Activated CD8-positive, alpha-beta memory T cell treated with anti-CD3 and anti-CD28 coated beads, Interleukin-2, amount 10 ng/mL, durations not matched to agents 7 days and 5 days (primary cell): ENCODE data around the gene OR10G2. TPM values are rescaled to one million over a fixed set of nuclear protein-coding genes. Genes with fewer than 3 reads are reported as not detected.
A peak's percentile ranks its signal among the peaks of the same experiment; 100 is the strongest.
"Not testable (repeated sequence)": the region's sequence is repeated elsewhere in the genome, so short reads cannot be mapped to it uniquely, and the experiment has no call there.

Source experiments
- ATAC-seq: fragments of 150-1000 bp; cut with Tn5 transposase; one replicate; pipeline ENCODE4 v1.10.0; 2021; ENCODE audit warnings: moderate library complexity
- CTCF ChIA-PET: fragments of 350-600 bp; sonication (Branson Sonifier 250); formaldehyde crosslinking; loops from one replicate; lab custom pipeline; 2021; ENCODE audit warnings: antibody characterized with exemption; lab: Charles Lee
- DNase-seq: peaks from one replicate; pipeline ENCODE4 v3.0.0-alpha.2; 2020
- H3K27ac Mint-ChIP-seq: one replicate; pipeline ENCODE4 v1.8.0; 2021; ENCODE audit warnings: mild to moderate bottlenecking, mixed read lengths
- H3K27me3 Mint-ChIP-seq: one replicate; pipeline ENCODE4 v1.8.0; 2021; ENCODE audit warnings: mixed read lengths
- H3K36me3 Mint-ChIP-seq: one replicate; pipeline ENCODE4 v1.8.0; 2021; ENCODE audit warnings: mild to moderate bottlenecking, mixed read lengths
- H3K4me1 Mint-ChIP-seq: one replicate; pipeline ENCODE4 v1.8.0; 2021; ENCODE audit warnings: mixed read lengths
- H3K4me3 Mint-ChIP-seq: one replicate; pipeline ENCODE4 v1.8.0; 2021; ENCODE audit warnings: mild to moderate bottlenecking, moderate library complexity, mixed read lengths
- H3K9me3 Mint-ChIP-seq: one replicate; pipeline ENCODE4 v1.8.0; 2022; ENCODE audit warnings: low read depth, mixed read lengths
- total RNA-seq, 2 experiments: library from RNA; stranded (reverse); gene quantifications; one replicate each; pipeline ENCODE4 v1.2.3, GENCODE V29; 2021

Gene OR10G2
- total RNA-seq, 2 experiments from 2014 or later = not detected

- H3K27ac Mint-ChIP-seq = peak overlapping the region; percentile 79
- H3K36me3 Mint-ChIP-seq = peaks cover 3% of the 10 kb centered on the region
- CTCF ChIA-PET = no interaction called here
- peaks cover 7% of the 10 kb centered on the region for H3K4me1 Mint-ChIP-seq
- DNase-seq (no peak), ATAC-seq (no peak)
- no peaks in the 10 kb centered on the region for H3K9me3 Mint-ChIP-seq
- peaks cover 16% of the 10 kb centered on the region for H3K27me3 Mint-ChIP-seq
- H3K4me3 Mint-ChIP-seq = peak overlapping the region; percentile 71
These were observed 8.7 kb upstream of the OR10G2 start for GRCh38 chr14:21643407-21643806.

- H3K4me1 Mint-ChIP-seq = peaks cover 9% of the 10 kb centered on the region
- DNase-seq (no peak), ATAC-seq (peak; percentile 34)
- no peaks in the 10 kb centered on the region for H3K9me3 Mint-ChIP-seq
- CTCF ChIA-PET = interaction anchor here (1.0 to 2.0 kb wide), 2 partner anchors 867 to 872 kb away, joined by 3 to 6 read pairs; no protein-coding TSS in a partner anchor
- peak overlapping the region; percentile 71 for H3K4me3 Mint-ChIP-seq
- peaks cover 14% of the 10 kb centered on the region for H3K27me3 Mint-ChIP-seq
- peaks cover 3% of the 10 kb centered on the region for H3K36me3 Mint-ChIP-seq
- peak overlapping the region; percentile 79 for H3K27ac Mint-ChIP-seq
These were observed 7.9 kb upstream of the OR10G2 start for GRCh38 chr14:21642683-21643082.

- Mint-ChIP-seq H3K4me1 (no peaks in the 10 kb centered on the region), H3K9me3 (peaks cover 2% of the 10 kb centered on the region), H3K36me3 (peaks cover 2% of the 10 kb centered on the region), H3K4me3 (no peak overlapping the region), H3K27ac (no peak overlapping the region), H3K27me3 (peaks cover 16% of the 10 kb centered on the region)
- ATAC-seq (no peak), DNase-seq (no peak)
- CTCF ChIA-PET = no interaction called here
These were observed 3.7 kb downstream of the OR10G2 start for GRCh38 chr14:21631084-21631483.

- H3K4me3 Mint-ChIP-seq, H3K4me1 Mint-ChIP-seq, H3K27ac Mint-ChIP-seq, H3K9me3 Mint-ChIP-seq, H3K36me3 Mint-ChIP-seq, ATAC-seq, DNase-seq, CTCF ChIA-PET: not testable (repeated sequence)
- H3K27me3 Mint-ChIP-seq = peaks cover 12% of the 10 kb centered on the region
These were observed 4.2 kb downstream of the OR10G2 start for GRCh38 chr14:21630503-21630902.

GRCh38 chr14:21626491-21627230, 8.1 kb downstream of the OR10G2 start:
- Mint-ChIP-seq H3K36me3 (peaks cover 2% of the 10 kb centered on the region), H3K4me3 (no peak overlapping the region), H3K27ac (no peak overlapping the region), H3K4me1 (no peaks in the 10 kb centered on the region), H3K27me3 (peaks cover 22% of the 10 kb centered on the region), H3K9me3 (peaks cover 2% of the 10 kb centered on the region)
- no peak for ATAC-seq
- no peak for DNase-seq
- CTCF ChIA-PET = no interaction called here

- no peaks in the 10 kb centered on the region for H3K36me3 Mint-ChIP-seq
- DNase-seq (no peak), ATAC-seq (no peak)
- H3K4me1 Mint-ChIP-seq = peaks cover 2% of the 10 kb centered on the region
- no peak overlapping the region for H3K4me3 Mint-ChIP-seq
- H3K9me3 Mint-ChIP-seq = no peaks in the 10 kb centered on the region
- CTCF ChIA-PET = interaction anchor here (0.9 kb wide), 1 partner anchor 1279 kb away, joined by 4 read pairs; no protein-coding TSS in a partner anchor
- H3K27me3 Mint-ChIP-seq = peaks cover 19% of the 10 kb centered on the region
- H3K27ac Mint-ChIP-seq = no peak overlapping the region
These were observed 17.1 kb downstream of the OR10G2 start for GRCh38 chr14:21617614-21618013.

GRCh38 chr14:21614240-21614639, 20.5 kb downstream of the OR10G2 start:
- no peak for ATAC-seq
- H3K4me1 Mint-ChIP-seq = peaks cover 3% of the 10 kb centered on the region
- no peak overlapping the region for H3K4me3 Mint-ChIP-seq
- CTCF ChIA-PET = interaction anchor here (0.7 kb wide), 1 partner anchor 1384 kb away, joined by 3 read pairs; no protein-coding TSS in a partner anchor
- no peak for DNase-seq
- H3K36me3 Mint-ChIP-seq = no peaks in the 10 kb centered on the region
- peaks cover 21% of the 10 kb centered on the region for H3K27me3 Mint-ChIP-seq
- no peaks in the 10 kb centered on the region for H3K9me3 Mint-ChIP-seq
- no peak overlapping the region for H3K27ac Mint-ChIP-seq

- no peak for ATAC-seq
- CTCF ChIA-PET = no interaction called here
- Mint-ChIP-seq H3K4me1 (peaks cover 3% of the 10 kb centered on the region), H3K9me3 (no peaks in the 10 kb centered on the region), H3K27me3 (peaks cover 24% of the 10 kb centered on the region), H3K36me3 (no peaks in the 10 kb centered on the region), H3K27ac (no peak overlapping the region), H3K4me3 (no peak overlapping the region)
- no peak for DNase-seq
These were observed 22.4 kb downstream of the OR10G2 start for GRCh38 chr14:21612324-21612723.

GRCh38 chr14:21602181-21602580, 32.6 kb downstream of the OR10G2 start:
- peaks cover 11% of the 10 kb centered on the region for H3K27me3 Mint-ChIP-seq
- DNase-seq, H3K27ac Mint-ChIP-seq, CTCF ChIA-PET, H3K9me3 Mint-ChIP-seq, H3K36me3 Mint-ChIP-seq, ATAC-seq, H3K4me1 Mint-ChIP-seq, H3K4me3 Mint-ChIP-seq: not testable (repeated sequence)

GRCh38 chr14:21589317-21589716, 45.4 kb downstream of the OR10G2 start:
- peaks cover 28% of the 10 kb centered on the region for H3K27me3 Mint-ChIP-seq
- no peak for ATAC-seq
- no peak overlapping the region for H3K4me3 Mint-ChIP-seq
- peaks cover 9% of the 10 kb centered on the region for H3K36me3 Mint-ChIP-seq
- H3K9me3 Mint-ChIP-seq = peaks cover 12% of the 10 kb centered on the region
- peaks cover 2% of the 10 kb centered on the region for H3K4me1 Mint-ChIP-seq
- CTCF ChIA-PET = no interaction called here
- DNase-seq = no peak
- no peak overlapping the region for H3K27ac Mint-ChIP-seq

Other genes starting within 250 kb of the OR10G2 start
- 100 to 1,000 TPM; 130 to 138 TPM for gene CHD8, start 178.8 kb downstream of the OR10G2 start, total RNA-seq
- gene RAB2B, start 158.0 kb downstream of the OR10G2 start, total RNA-seq = 10 to 100 TPM; 26.1 to 28.2 TPM
- 10 to 100 TPM; 72.7 to 87.1 TPM for gene TOX4, start 157.7 kb downstream of the OR10G2 start, total RNA-seq
- 10 to 100 TPM; 93.5 to 94.1 TPM for gene METTL3, start 123.6 kb downstream of the OR10G2 start, total RNA-seq
- 1 to 10 TPM; 1.3 to 1.5 TPM for gene SALL2, start 108.6 kb downstream of the OR10G2 start, total RNA-seq
- gene OR10G3, start 54.9 kb downstream of the OR10G2 start, total RNA-seq = not detected
- gene OR4E2, start 18.9 kb upstream of the OR10G2 start, total RNA-seq = not detected
- gene OR4E1, start 38.9 kb upstream of the OR10G2 start, total RNA-seq = not detected